Measurements from ENCODE around the gene TUBB.

Gene TUBB

DNA sequence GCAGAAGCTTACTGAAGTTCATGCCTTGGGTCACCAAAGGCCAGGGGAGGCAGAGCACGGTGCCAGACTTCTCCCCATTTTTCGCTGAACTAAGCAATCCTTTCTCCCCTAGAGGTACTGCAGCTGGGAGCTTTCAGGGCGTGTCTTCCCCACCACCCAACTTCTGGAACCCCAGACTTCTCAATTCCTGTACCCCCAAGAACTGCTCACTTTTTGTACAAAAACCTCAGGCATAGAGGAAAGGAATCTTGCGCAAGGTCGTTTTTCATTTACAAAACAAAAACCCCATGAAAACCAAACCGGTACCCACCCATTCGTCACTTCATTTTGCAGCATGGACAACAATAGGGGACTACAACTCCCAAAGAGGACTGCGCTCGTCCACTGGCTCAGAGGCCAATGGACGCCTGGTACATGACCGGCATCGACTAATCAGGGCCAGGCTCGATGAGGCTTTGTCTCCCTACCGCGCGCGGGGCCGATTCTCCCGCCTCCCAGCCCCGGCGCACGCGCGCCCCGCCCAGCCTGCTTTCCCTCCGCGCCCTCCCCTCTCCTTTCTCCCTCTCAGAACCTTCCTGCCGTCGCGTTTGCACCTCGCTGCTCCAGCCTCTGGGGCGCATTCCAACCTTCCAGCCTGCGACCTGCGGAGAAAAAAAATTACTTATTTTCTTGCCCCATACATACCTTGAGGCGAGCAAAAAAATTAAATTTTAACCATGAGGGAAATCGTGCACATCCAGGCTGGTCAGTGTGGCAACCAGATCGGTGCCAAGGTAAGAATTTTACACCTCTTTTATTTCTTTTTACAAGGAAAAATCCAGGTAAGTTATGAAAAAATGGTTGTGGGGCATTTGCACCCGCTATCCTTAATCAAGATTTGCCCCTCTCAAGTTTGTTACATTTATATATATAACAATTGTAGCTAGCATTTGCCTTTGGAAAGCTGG is at the start of gene TUBB:
Gene TUBB, plus strand, starts transcription at position 562 of the 947 bp plus-strand sequence. Its CDS starts 155 bp downstream, at position 717.
- peak; percentile 93 for DNase-seq (ENCODE audit: low read depth)

- DNase-seq (ENCODE audit: low read depth): no peak
Measured at GRCh38 chr6:30670760-30671527, 49.2 kb upstream of the TUBB start.

- peak; percentile 81 for DNase-seq (ENCODE audit: low read depth)
Measured at GRCh38 chr6:30672445-30673253, 47.5 kb upstream of the TUBB start, which contains the start of gene DHX16. Gene DHX16, minus strand, starts transcription at chr6:30673006. Its CDS starts 165 bp downstream, at chr6:30672841.

DNA sequence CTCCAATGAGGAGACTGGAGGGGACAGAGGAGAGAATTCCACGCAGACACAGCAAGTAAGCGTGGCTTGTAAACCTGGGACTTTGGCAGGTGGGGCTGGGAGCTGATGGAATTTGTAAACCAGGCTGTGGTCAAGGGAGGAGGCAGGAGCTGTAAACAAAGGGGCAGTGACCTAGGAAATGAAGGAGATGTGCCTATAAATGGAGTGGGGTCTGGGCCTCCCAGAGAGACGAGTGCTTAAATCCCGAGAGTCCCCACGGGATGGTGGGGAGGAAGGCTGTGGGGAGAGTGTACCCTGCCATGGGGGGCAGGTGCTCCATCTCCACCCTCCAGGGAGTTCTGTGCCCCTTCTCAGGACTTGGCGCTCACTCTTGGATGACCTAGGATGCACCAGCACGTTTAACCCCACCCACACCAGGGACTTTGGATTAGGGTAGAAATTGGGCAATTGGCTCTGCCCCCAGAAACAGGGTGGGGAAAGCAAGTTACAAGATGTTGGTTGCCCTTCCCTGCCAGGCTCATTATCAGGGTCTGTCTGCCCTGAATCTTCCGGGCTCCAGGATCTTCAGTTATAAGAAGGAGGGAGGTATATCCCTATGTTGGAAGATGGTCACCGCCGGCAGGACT is 43.4 kb upstream of the TUBB start:
- no peak for DNase-seq (ENCODE audit: low read depth)

DNA sequence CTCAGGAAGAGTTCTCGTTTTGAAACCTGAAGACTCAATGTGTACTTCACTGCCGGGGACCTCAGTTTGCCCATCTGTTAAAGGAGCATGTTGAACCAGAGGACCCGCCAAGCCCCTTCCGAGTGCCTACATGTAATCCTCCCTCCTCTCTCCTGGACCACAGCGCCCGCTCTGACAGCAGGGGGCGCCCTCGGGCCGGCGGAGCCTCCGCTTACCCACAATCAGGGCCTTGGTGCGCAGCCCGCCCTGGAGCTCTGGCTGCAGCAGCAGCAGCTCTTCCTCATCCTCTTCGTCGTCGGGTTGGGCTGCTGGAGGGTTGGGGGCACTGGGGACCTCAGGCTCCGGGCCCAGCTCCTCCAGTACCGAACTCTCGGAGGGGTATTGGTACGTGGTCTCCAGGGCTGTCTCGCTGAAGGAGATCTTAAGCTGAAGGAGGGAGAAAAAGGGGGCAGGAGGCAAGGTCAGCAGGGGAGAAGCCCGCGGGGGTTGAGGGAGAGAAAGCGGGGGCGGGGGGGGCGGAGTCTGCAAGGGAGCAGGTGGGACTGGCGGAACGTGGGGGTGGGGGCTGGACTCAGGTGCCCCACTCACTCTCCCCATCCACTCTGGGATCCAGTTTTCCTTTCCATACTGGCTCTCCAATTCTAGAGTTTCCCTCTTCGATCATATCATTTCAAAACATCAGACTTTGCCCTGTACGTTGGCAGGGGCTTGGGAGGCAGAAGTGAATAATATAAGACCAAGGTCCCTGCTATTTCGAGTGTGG is 41.0 kb upstream of the TUBB start:
- peak; percentile 75 for DNase-seq (ENCODE audit: low read depth)

DNA sequence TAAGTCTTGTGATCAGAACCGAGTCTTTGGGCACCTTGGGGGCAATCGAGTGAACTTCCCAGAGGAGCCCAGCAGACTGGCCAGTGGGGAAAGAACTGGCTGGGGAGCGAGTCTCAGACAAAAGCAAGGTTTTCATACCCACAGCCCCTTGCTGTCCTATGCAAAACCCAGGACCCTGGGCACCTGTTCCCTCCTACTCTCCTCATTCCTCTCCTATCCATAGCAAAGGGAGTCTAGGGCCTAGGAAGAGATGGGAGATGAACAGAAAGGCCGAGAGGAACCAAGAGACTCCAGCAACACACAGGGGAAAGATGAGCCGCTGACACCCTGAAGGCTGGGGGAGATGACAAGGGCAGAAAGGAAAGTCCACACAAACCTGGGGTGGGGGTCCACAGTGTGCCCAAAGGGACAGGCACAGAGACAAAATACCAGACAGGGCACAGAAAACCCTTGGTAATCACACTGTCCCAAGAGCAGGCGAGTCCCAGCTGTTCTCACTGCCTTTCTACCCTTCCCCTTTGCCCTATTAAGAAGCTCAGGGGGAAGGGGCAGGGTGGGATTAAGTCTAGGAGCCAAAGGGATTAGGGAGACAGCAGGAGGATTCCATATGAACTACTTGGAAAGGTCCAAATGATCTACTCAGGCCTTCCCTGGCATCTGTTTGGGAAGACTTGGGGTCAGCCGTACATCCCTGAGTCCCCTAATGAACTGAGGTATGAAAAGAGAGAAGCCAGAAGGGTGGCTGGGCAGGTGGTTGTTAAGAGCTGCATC is 40.2 kb upstream of the TUBB start:
- no peak for DNase-seq (ENCODE audit: low read depth)

DNA sequence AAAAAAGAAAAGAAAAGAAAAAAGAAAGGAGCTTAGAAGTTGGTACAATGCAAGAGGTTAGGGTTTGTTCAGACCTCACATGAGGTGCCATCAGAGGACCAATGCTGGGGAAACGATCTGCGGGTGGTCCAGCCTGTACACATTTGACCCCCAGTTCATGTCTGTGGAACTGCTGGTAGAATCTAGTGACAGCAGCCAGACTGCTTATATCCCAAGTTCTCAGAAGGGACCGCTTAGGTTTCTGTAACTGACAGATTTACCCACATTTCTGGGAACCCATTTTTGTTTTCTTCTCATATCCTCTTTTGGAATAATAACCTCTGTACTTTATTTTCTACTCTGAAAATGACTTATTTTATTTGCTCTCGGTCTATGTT is 38.4 kb upstream of the TUBB start:
- DNase-seq (ENCODE audit: low read depth): no peak

- peak; percentile 87 for DNase-seq (ENCODE audit: low read depth)
Measured at GRCh38 chr6:30682143-30683117, 37.7 kb upstream of the TUBB start.

DNA sequence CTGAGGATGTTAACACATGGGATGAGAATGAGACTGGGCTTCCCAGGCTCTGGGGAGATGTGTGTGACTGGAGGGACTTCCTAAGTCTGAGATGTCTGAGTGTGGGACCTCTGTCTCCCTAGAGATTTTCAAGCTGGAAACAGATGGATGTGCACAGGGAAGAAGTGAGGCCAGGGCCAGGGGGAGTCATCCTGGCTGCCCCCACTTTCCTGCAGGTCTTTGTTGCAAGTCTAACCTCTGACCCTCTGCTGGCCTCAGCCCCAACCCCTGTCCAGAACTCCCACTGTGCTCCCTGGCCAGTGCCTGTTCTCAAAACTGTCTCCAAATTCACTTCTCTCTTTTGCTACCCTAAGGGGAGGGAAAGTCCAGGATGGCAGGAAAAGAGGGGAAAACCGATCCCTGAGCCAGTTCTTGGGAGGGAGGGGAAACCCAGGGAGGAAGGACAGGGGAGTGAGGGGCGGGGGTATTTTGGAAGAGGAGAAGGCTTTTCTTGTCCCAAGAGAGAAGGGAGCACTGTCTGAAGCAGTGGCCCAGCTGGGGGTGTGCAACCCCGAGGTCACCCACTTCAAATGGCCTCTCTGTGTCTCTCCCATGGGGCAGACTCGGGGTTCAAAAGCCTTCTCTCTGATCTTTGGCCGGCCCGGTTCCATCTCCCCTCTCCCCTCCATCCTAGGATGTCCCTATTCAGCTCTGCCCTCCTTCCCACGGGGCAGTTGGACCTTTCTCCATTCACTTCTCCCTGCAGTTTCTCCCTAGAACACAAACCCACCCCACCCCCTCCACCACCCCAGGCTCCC is 36.8 kb upstream of the TUBB start:
- no peak for DNase-seq (ENCODE audit: low read depth)

DNA sequence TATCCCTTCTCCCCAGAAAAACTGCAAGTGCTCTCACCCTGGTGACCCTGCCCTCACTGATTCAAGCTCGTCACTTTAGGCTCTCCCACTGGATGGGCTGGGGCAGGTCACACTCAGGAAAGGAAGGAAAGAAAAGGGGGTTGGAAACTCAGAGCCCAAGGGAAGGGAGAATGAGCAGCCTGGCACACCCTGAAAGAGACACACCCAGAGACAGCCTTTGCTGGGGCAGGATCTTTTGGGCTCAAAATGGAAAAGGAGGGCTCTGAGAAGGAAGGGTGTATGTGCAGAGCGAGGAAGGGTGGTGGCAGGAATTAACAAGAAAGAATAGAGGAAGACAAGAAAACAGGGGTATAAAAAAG is 36.2 kb upstream of the TUBB start:
- no peak for DNase-seq (ENCODE audit: low read depth)

GRCh38 chr6:30684386-30685156 is 35.6 kb upstream of the TUBB start:
- DNase-seq (ENCODE audit: low read depth): peak; percentile 31

DNA sequence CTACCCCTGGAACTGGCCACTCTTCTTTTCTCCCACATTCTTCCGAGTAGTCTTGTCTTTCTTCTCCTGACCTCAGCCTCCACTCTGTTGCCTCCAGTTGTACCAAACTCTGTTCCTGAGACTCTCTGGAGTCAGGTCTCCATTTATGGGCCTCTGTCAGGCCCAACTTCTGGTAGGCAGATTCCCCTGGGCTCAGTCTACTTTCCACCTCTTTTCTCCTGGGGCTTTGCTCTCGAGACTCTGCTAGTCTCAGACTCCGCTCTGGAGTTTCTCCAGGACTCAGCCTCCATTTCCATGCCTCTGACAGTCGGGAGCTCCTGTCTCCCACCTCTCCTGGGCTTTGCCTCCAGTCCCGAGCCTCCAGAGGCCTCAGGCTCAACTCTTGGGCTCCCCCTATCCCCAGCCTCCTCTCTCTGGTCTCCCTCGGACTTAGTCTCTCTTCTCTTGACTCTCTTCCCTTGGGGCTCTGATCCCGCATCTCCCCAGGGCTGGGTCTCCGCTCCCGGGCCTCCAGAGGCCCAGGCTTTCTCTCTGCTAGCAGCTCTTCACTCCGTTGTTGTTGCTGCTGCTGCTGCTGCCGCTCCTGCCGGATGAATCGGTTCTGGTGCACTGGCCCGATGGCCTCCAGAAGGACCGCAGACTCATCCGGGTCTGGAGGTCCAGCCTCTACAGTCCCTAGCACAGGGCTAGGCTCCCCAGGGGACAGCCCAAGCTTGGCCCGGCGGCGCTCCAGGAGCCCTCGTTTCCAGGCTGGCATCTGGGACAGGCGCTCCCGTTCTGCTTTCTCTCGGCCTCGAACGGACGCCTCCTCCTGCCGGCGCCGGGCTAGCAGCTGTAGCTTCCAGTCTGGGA is 34.8 kb upstream of the TUBB start:
- no peak for DNase-seq (ENCODE audit: low read depth)

- peak; percentile 74 for DNase-seq (ENCODE audit: low read depth)
Measured at GRCh38 chr6:30686009-30686907, 33.9 kb upstream of the TUBB start, which contains the start of gene PPP1R18. Gene PPP1R18, minus strand, starts transcription at chr6:30686645. Its CDS starts 627 bp downstream, at chr6:30686018.

GRCh38 chr6:30686908-30687658 is 33.1 kb upstream of the TUBB start:
- peak; percentile 76 for DNase-seq (ENCODE audit: low read depth)

All from T-helper 22 cell (primary cell).